ENCODE results near the gene RAPGEF4.

Gene RAPGEF4

GRCh38 chr2:172999641-173000386, 264.2 kb downstream of the RAPGEF4 start:
- DNase-seq (ENCODE audit: low read depth) = no peak
- no peak for TF ChIP-seq CTCF (IDR thresholded peaks at IDR 0.05; ENCODE audit: control insufficient read depth, extremely low read depth, insufficient read depth)
- no peak overlapping the region for H3K4me3 ChIP-seq (ENCODE audit: low read depth, low read length)

GRCh38 chr2:173001664-173002604, 266.3 kb downstream of the RAPGEF4 start:
- TF ChIP-seq CTCF (IDR thresholded peaks at IDR 0.05; ENCODE audit: control insufficient read depth, extremely low read depth, insufficient read depth) = no peak
- no peak overlapping the region for H3K4me3 ChIP-seq (ENCODE audit: low read depth, low read length)
- no peak for DNase-seq (ENCODE audit: low read depth)

GRCh38 chr2:173002751-173003541, 267.3 kb downstream of the RAPGEF4 start:
- H3K4me3 ChIP-seq (ENCODE audit: low read depth, low read length) = no peak overlapping the region
- no peak for DNase-seq (ENCODE audit: low read depth)
- TF ChIP-seq CTCF (IDR thresholded peaks at IDR 0.05; ENCODE audit: control insufficient read depth, extremely low read depth, insufficient read depth) = no peak

GRCh38 chr2:173008786-173009185, 273.1 kb downstream of the RAPGEF4 start:
- no peak for TF ChIP-seq CTCF (IDR thresholded peaks at IDR 0.05; ENCODE audit: control insufficient read depth, extremely low read depth, insufficient read depth)
- no peak overlapping the region for H3K4me3 ChIP-seq (ENCODE audit: low read depth, low read length)
- DNase-seq (ENCODE audit: low read depth) = no peak

- no peak for DNase-seq (ENCODE audit: low read depth)
- TF ChIP-seq CTCF (IDR thresholded peaks at IDR 0.05; ENCODE audit: control insufficient read depth, extremely low read depth, insufficient read depth) = no peak
- no peak overlapping the region for H3K4me3 ChIP-seq (ENCODE audit: low read depth, low read length)
These were observed 274.6 kb downstream of the RAPGEF4 start for GRCh38 chr2:173010233-173010632.

GRCh38 chr2:173016451-173016850, 280.8 kb downstream of the RAPGEF4 start:
- peak; percentile 67 for DNase-seq (ENCODE audit: low read depth)
- TF ChIP-seq CTCF (IDR thresholded peaks at IDR 0.05; ENCODE audit: control insufficient read depth, extremely low read depth, insufficient read depth) = no peak
- no peak overlapping the region for H3K4me3 ChIP-seq (ENCODE audit: low read depth, low read length)
